HepG2 (cell line): ENCODE data around the gene C15orf62. TPM values are rescaled to one million over a fixed set of nuclear protein-coding genes. Genes with fewer than 3 reads are reported as not detected.

Experiments used
- AHR ChIP-seq: IDR thresholded peaks from 2 replicates; pipeline ENCODE4 v1.6.1; 2018; ENCODE audit warnings: missing genetic modification reagents, missing compliant biosample characterization
- ELF3 ChIP-seq: IDR thresholded peaks from 2 replicates; pipeline ENCODE4 v1.6.1; 2016; ENCODE audit warnings: missing genetic modification reagents, missing compliant biosample characterization
- FOSL1 ChIP-seq: sonication (generic); formaldehyde crosslinking; IDR thresholded peaks from 2 replicates; pipeline ENCODE4 v1.9.0; 2021; ENCODE audit warnings: missing genetic modification reagents, borderline replicate concordance
- FOSL2 ChIP-seq: sonication (generic); formaldehyde crosslinking; IDR thresholded peaks from 2 replicates; pipeline ENCODE4 v1.4.0; 2020; ENCODE audit warnings: missing genetic modification reagents
- HCFC1 ChIP-seq: fragments of 150-350 bp; IDR thresholded peaks from 2 replicates; pipeline ENCODE4 v1.6.1; 2014; ENCODE audit warnings: low read depth, low read length
- IKZF5 ChIP-seq: IDR thresholded peaks from 2 replicates; pipeline ENCODE4 v1.6.1; 2018; ENCODE audit warnings: missing genetic modification reagents, mild to moderate bottlenecking, missing compliant biosample characterization
- JUNB ChIP-seq: sonication (generic); formaldehyde crosslinking; IDR thresholded peaks from 2 replicates; pipeline ENCODE4 v1.8.0; 2022; ENCODE audit warnings: missing genetic modification reagents, mild to moderate bottlenecking, borderline replicate concordance
- KDM6A ChIP-seq: IDR thresholded peaks from 2 replicates; pipeline ENCODE4 v1.6.1; 2016; ENCODE audit warnings: low read depth
- MBNL3 ChIP-seq: fragments of 250-450 bp; sonication (Bioruptor Pico); conservative IDR thresholded peaks from 2 replicates; pipeline ENCODE4 v1.8.0; 2022; ENCODE audit warnings: mild to moderate bottlenecking, inconsistent platforms
- MEF2D ChIP-seq: sonication (generic); formaldehyde crosslinking; IDR thresholded peaks from 2 replicates; pipeline ENCODE4 v1.5.1; 2020; ENCODE audit warnings: mild to moderate bottlenecking, missing genetic modification reagents
- MTA3 ChIP-seq: sonication (generic); formaldehyde crosslinking; IDR thresholded peaks from 2 replicates; pipeline ENCODE4 v1.4.0; 2020; ENCODE audit warnings: missing genetic modification reagents
- MXD4 ChIP-seq: IDR thresholded peaks from 2 replicates; pipeline ENCODE4 v1.6.1; 2016; ENCODE audit warnings: mild to moderate bottlenecking, missing biosample characterization, missing genetic modification reagents
- PHF8 ChIP-seq: sonication (generic); formaldehyde crosslinking; IDR thresholded peaks from 2 replicates; pipeline ENCODE4 v1.5.0; 2020; ENCODE audit warnings: missing genetic modification reagents
- SALL1 ChIP-seq: sonication (generic); formaldehyde crosslinking; IDR thresholded peaks from 2 replicates; pipeline ENCODE4 v1.8.0; 2022; ENCODE audit warnings: mild to moderate bottlenecking, missing genetic modification reagents
- SNRNP70 ChIP-seq: fragments of 200-400 bp; formaldehyde crosslinking; IDR thresholded peaks from 2 replicates; pipeline ENCODE4 v1.6.1; 2017; ENCODE audit warnings: mild to moderate bottlenecking, low read depth, low read length, moderate library complexity
- TFDP2 ChIP-seq: sonication (generic); formaldehyde crosslinking; IDR thresholded peaks from 2 replicates; pipeline ENCODE4 v1.4.0; 2020; ENCODE audit warnings: missing genetic modification reagents
- ZBTB3 ChIP-seq: sonication (generic); formaldehyde crosslinking; IDR thresholded peaks from 2 replicates; pipeline ENCODE4 v1.4.0; 2020; ENCODE audit warnings: low read depth, mild to moderate bottlenecking, moderate library complexity, missing genetic modification reagents, borderline replicate concordance
- ZBTB7A ChIP-seq: sonication (generic); formaldehyde crosslinking; IDR thresholded peaks from 2 replicates; pipeline ENCODE4 v1.8.0; 2022; ENCODE audit warnings: mild to moderate bottlenecking, missing genetic modification reagents
- ZFP37 ChIP-seq: sonication (generic); formaldehyde crosslinking; IDR thresholded peaks from 2 replicates; pipeline ENCODE4 v1.4.0; 2020; ENCODE audit warnings: missing genetic modification reagents, borderline replicate concordance
- ZFYVE20 ChIP-seq: sonication (generic); formaldehyde crosslinking; IDR thresholded peaks from 2 replicates; pipeline ENCODE4 v1.8.0; 2023; ENCODE audit warnings: low read depth, mild to moderate bottlenecking, moderate library complexity, missing genetic modification reagents, borderline replicate concordance
- ZNF17 ChIP-seq: sonication (generic); formaldehyde crosslinking; IDR thresholded peaks from 2 replicates; pipeline ENCODE4 v1.5.0; 2020; ENCODE audit warnings: mild to moderate bottlenecking, missing genetic modification reagents
- ZNF251 ChIP-seq: sonication (generic); formaldehyde crosslinking; IDR thresholded peaks from 2 replicates; pipeline ENCODE4 v1.9.0; 2021; ENCODE audit warnings: mild to moderate bottlenecking, missing genetic modification reagents
- ZNF253 ChIP-seq: sonication (generic); formaldehyde crosslinking; IDR thresholded peaks from 2 replicates; pipeline ENCODE4 v1.8.0; 2022; ENCODE audit warnings: mild to moderate bottlenecking, missing genetic modification reagents, borderline replicate concordance
- ZNF468 ChIP-seq: sonication (generic); formaldehyde crosslinking; IDR thresholded peaks from 2 replicates; pipeline ENCODE4 v1.8.0; 2022; ENCODE audit warnings: mild to moderate bottlenecking, moderate library complexity, missing genetic modification reagents
- ZNF678 ChIP-seq: sonication (generic); formaldehyde crosslinking; IDR thresholded peaks from 2 replicates; pipeline ENCODE4 v1.4.0; 2020; ENCODE audit warnings: mild to moderate bottlenecking, missing genetic modification reagents
- ZNF709 ChIP-seq: sonication (generic); formaldehyde crosslinking; IDR thresholded peaks from 2 replicates; pipeline ENCODE4 v1.5.0; 2020; ENCODE audit warnings: mild to moderate bottlenecking, missing genetic modification reagents
- ZNF720 ChIP-seq: sonication (generic); formaldehyde crosslinking; IDR thresholded peaks from 2 replicates; pipeline ENCODE4 v1.4.0; 2020; ENCODE audit warnings: missing genetic modification reagents
- ZNF724P ChIP-seq: sonication (generic); formaldehyde crosslinking; IDR thresholded peaks from 2 replicates; pipeline ENCODE4 v1.8.0; 2022; ENCODE audit warnings: missing genetic modification reagents, borderline replicate concordance
- ZNF768 ChIP-seq: sonication (generic); formaldehyde crosslinking; IDR thresholded peaks from 2 replicates; pipeline ENCODE4 v1.4.0; 2020; ENCODE audit warnings: missing genetic modification reagents
- ZNF839 ChIP-seq: sonication (generic); formaldehyde crosslinking; IDR thresholded peaks from 2 replicates; pipeline ENCODE4 v1.4.0; 2020; ENCODE audit warnings: missing genetic modification reagents, mild to moderate bottlenecking, borderline replicate concordance
- ZNF891 ChIP-seq: sonication (generic); formaldehyde crosslinking; IDR thresholded peaks from 2 replicates; pipeline ENCODE4 v1.5.0; 2020; ENCODE audit warnings: mild to moderate bottlenecking, missing genetic modification reagents
- polyA plus RNA-seq, 8 experiments: library from polyadenylated mRNA; depleted of rRNA in 3 of 8; stranded (reverse) in 7 of 8; unstranded in 1 of 8; fragments of >200 nt; fragmentation: Illumina TruSeq in 4 of 8; extraction: Trizol in 4 of 8; gene quantifications; 2 replicates each; pipeline versions ENCODE4 v1.2.1 to v1.2.3, GENCODE V29; 2011 to 2016; ENCODE audit warnings: low read depth in 4 of 8, missing spikeins in 1 of 8, mixed read lengths in 1 of 8; ENCODE audit not compliant: insufficient read depth in 1 of 8
- total RNA-seq, 5 experiments: library from RNA; depleted of rRNA; stranded (reverse); fragments of >200 nt; fragmentation: Illumina TruSeq; extraction: Trizol; gene quantifications; 2 replicates each; pipeline ENCODE4 v1.2.3, GENCODE V29; 2016; ENCODE audit warnings: low read depth in 1 of 5

The C15orf62 gene
- total and polyA plus RNA-seq, 2 of the 13 experiments (the other 11 are each of a cell fraction or from before 2014, with no cell fraction given) = 0.51 to 1.1 TPM

DNA sequence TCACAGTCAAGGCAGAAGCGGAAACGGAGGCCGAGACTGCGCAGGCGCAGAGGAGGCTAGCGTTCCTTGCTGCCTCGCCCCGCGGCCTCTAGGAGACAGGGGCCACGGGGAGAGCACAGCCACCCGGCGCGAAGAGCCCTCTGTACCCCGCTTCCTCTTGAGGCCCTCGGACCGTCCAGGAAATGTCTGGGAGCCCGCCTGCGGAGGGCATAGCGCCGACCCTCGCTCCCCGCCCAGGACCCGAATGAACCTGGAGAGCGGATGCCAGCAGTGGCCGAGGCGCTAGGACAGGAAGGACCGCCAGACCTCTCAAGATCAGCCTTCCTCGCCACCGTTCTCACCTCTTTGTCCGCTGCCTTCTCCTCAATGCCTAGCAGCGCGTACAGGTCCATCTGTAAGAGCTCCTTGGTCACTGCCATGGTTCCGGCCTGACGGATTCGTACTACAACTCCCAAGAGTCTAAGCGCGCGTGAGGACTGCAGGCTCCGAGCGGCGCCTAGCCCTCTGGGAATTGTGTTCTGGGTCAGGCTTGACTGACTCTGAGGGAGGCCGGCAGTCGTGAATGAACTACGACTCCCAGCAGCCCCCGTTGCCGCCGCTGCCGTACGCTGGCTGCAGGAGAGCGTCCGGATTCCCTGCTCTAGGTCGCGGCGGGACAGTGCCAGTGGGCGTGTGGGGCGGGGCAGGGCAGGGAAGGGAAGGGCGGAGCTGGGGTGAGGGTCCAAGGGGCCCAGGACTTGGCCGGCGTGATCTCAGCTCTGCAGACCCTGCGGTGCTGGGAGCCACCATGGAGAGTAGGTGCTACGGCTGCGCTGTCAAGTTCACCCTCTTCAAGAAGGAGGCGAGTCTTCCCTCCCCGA lies 37.5 kb downstream of the C15orf62 start, which contains the start of the genes DNAJC17 and ZFYVE19 (continued):
- peak; percentile 95 for TF ChIP-seq HCFC1
- peak; percentile 44 for TF ChIP-seq ELF3
- no peak; the same call in 1 of the 2 replicates for TF ChIP-seq AHR
- 0 out of 2 replicates have a peak, but pooled peaks have one; percentile 37 for TF ChIP-seq ZNF468
- TF ChIP-seq FOSL2 (CRISPR knock-in tag) = peak; percentile 36
- TF ChIP-seq ZNF768 = peak; percentile 40; the same call in 1 of the 2 replicates
- no peak for TF ChIP-seq ZNF253 (CRISPR knock-in tag)
- peak; percentile 58; the same call in 1 of the 2 replicates for TF ChIP-seq IKZF5 (CRISPR knock-in tag)
- TF ChIP-seq ZNF891 = peak; percentile 38
- TF ChIP-seq ZNF251 = peak; percentile 58; the same call in 1 of the 2 replicates
- TF ChIP-seq ZBTB7A (CRISPR knock-in tag) = peak; percentile 98
- peak; percentile 72; the same call in 1 of the 2 replicates for TF ChIP-seq ZFP37
- TF ChIP-seq FOSL1 = no peak
- TF ChIP-seq TFDP2 = peak; percentile 65
- 0 out of 2 replicates have a peak, but pooled peaks have one; percentile 37 for TF ChIP-seq ZNF724P (CRISPR knock-in tag)
- TF ChIP-seq ZNF720 (CRISPR knock-in tag) = no peak
- TF ChIP-seq MEF2D (CRISPR knock-in tag) = peak; percentile 37; the same call in 1 of the 2 replicates
- TF ChIP-seq MBNL3 = no peak
- TF ChIP-seq ZNF709 (CRISPR knock-in tag) = peak; percentile 29
- TF ChIP-seq SALL1 (CRISPR knock-in tag) = peak; percentile 45
- no peak for TF ChIP-seq SNRNP70
- TF ChIP-seq ZNF17 (CRISPR knock-in tag) = no peak
- no peak for TF ChIP-seq ZFYVE20
- TF ChIP-seq ZBTB3 (CRISPR knock-in tag) = no peak; the same call in 1 of the 2 replicates
- TF ChIP-seq PHF8 = peak; percentile 92
- TF ChIP-seq ZNF678 (CRISPR knock-in tag) = peak; percentile 47; the same call in 1 of the 2 replicates
- TF ChIP-seq MTA3 (CRISPR knock-in tag) = no peak
- no peak for TF ChIP-seq MXD4
- TF ChIP-seq JUNB (CRISPR knock-in tag) = no peak
- peak; percentile 78; the same call in 1 of the 2 replicates for TF ChIP-seq ZNF839 (CRISPR knock-in tag)
- no peak for TF ChIP-seq KDM6A (CRISPR knock-in tag)
